Caco-2 (cell line): ENCODE measurements around the gene PRKAR1B. TPM values are rescaled to one million over a fixed set of nuclear protein-coding genes. Genes with fewer than 3 reads are reported as not detected.
A peak's percentile ranks its signal among the peaks of the same experiment; 100 is the strongest.

Experiments
- BruUV-seq: library from RNA; stranded (reverse); fragments of 400-500 nt; replicated peaks from 2 replicates; lab custom pipeline; 2021; lab: Mats Ljungman, UMichigan
- CTCF ChIA-PET: fragments of 300-600 bp; sonication (Branson Sonifier 250); formaldehyde crosslinking; loops from one replicate; lab custom pipeline; 2022; ENCODE audit warnings: antibody characterized with exemption; lab: Charles Lee
- POLR2A ChIA-PET: fragments of 300-600 bp; sonication (Branson Sonifier 250); formaldehyde crosslinking; loops from one replicate; lab custom pipeline; 2022; ENCODE audit warnings: antibody characterized with exemption; lab: Charles Lee
- DNase-seq, 2 experiments: peaks; one replicate each; pipeline versions ENCODE4 v3.0.0 to v3.0.0-alpha.2; 2020 to 2022
- H3K27me3 ChIP-seq: replicated peaks from 2 replicates; pipeline ENCODE4 v1.6.0; 2011; ENCODE audit warnings: low read length; ENCODE audit not compliant: control insufficient read depth, insufficient read depth
- H3K36me3 ChIP-seq: 2 replicates; pipeline ENCODE4 v1.5.1; 2011; ENCODE audit warnings: low read length; ENCODE audit not compliant: control insufficient read depth, insufficient read depth
- H3K4me1 ChIP-seq: fragments of 250-450 bp; sonication (Bioruptor Pico); 2 replicates; pipeline ENCODE4 v1.5.1; 2020; ENCODE audit warnings: mild to moderate bottlenecking
- H3K4me3 ChIP-seq: 2 replicates; pipeline ENCODE4 v1.5.1; 2011; ENCODE audit warnings: low read depth, mild to moderate bottlenecking, control low read depth, low read length
- H3K9me3 ChIP-seq: fragments of 250-450 bp; sonication (Bioruptor Pico); 2 replicates; pipeline ENCODE4 v1.5.1; 2020; ENCODE audit warnings: mild to moderate bottlenecking, moderate library complexity
- H3K27ac Mint-ChIP-seq: one replicate; pipeline ENCODE4 v1.8.0; 2022; ENCODE audit warnings: mixed read lengths; ENCODE audit not compliant: unreplicated experiment
- H3K27me3 Mint-ChIP-seq: one replicate; pipeline ENCODE4 v1.8.0; 2022; ENCODE audit warnings: mixed read lengths; ENCODE audit not compliant: insufficient read depth, unreplicated experiment
- H3K36me3 Mint-ChIP-seq: one replicate; pipeline ENCODE4 v1.8.0; 2022; ENCODE audit warnings: mild to moderate bottlenecking, mixed read lengths; ENCODE audit not compliant: insufficient read depth, unreplicated experiment
- H3K4me1 Mint-ChIP-seq: one replicate; pipeline ENCODE4 v1.8.0; 2022; ENCODE audit warnings: low read depth, mixed read lengths; ENCODE audit not compliant: unreplicated experiment
- H3K4me3 Mint-ChIP-seq: one replicate; pipeline ENCODE4 v1.8.0; 2022; ENCODE audit warnings: mild to moderate bottlenecking, moderate library complexity, mixed read lengths; ENCODE audit not compliant: unreplicated experiment
- H3K9me3 Mint-ChIP-seq: one replicate; pipeline ENCODE4 v1.8.0; 2022; ENCODE audit warnings: mixed read lengths; ENCODE audit not compliant: unreplicated experiment
- CTCF ChIP-seq, 2 experiments: fragments of 200-600 bp in 1 of 2; IDR thresholded peaks; 1 replicate in 1 of 2; 2 replicates in 1 of 2; pipeline versions ENCODE4 v1.5.1 to v1.8.0; 2011 to 2022; ENCODE audit warnings: antibody characterized with exemption in 1 of 2, control low read depth in 1 of 2, inconsistent platforms in 1 of 2, low read depth in 1 of 2, low read length in 1 of 2, mild to moderate bottlenecking in 1 of 2, moderate library complexity in 1 of 2; ENCODE audit not compliant: insufficient read depth in 1 of 2, severe bottlenecking in 1 of 2, unreplicated experiment in 1 of 2
- intact Hi-C: fragments of 100-400 bp; cut with micrococcal nuclease; formaldehyde crosslinking; loops from one replicate; pipeline ENCODE4 v1.10.0; 2022; ENCODE audit not compliant: unreplicated experiment
- total RNA-seq: library from RNA; stranded (reverse); gene quantifications from 2 replicates; pipeline ENCODE4 v1.2.3, GENCODE V29; 2022

PRKAR1B gene
- total RNA-seq, 1 experiment from 2014 or later, result 56.6 TPM

- TF ChIP-seq CTCF (IDR thresholded peaks at IDR 0.05; ENCODE audit: insufficient read depth in 1 of 2, low read depth in 1 of 2, low read length in 1 of 2, severe bottlenecking in 1 of 2, unreplicated experiment in 1 of 2), result no peak
- intact Hi-C loops, result no loop called here
- no peak overlapping the region for H3K27ac Mint-ChIP-seq
- 0 out of 2 replicates have a peak, but pooled peaks cover 7% of the 10 kb centered on the region for H3K4me1 ChIP-seq
- no peaks in the 10 kb centered on the region for H3K4me1 Mint-ChIP-seq
- peaks cover 22% of the 10 kb centered on the region for H3K9me3 ChIP-seq
- no peak overlapping the region for H3K4me3 ChIP-seq
- ChIA-PET POLR2A (no interaction called here), CTCF (no interaction called here)
- no peaks in the 10 kb centered on the region for H3K36me3 ChIP-seq
- no peak overlapping the region for H3K4me3 Mint-ChIP-seq
- H3K36me3 Mint-ChIP-seq, result peaks cover 11% of the 10 kb centered on the region
- H3K27me3 Mint-ChIP-seq, result no peaks in the 10 kb centered on the region
- DNase-seq, result peak in 1 of 2 experiments; percentile 31
- peaks cover 15% of the 10 kb centered on the region for H3K9me3 Mint-ChIP-seq
- H3K27me3 ChIP-seq, result no peaks in the 10 kb centered on the region
- BruUV-seq, result no TSS peak
These were observed 105.4 kb downstream of the PRKAR1B start for GRCh38 chr7:621572-622285.

GRCh38 chr7:620885-621284 is 106.2 kb downstream of the PRKAR1B start:
- H3K36me3 Mint-ChIP-seq, result peaks cover 11% of the 10 kb centered on the region
- intact Hi-C loops, result no loop called here
- ChIA-PET CTCF (no interaction called here), POLR2A (no interaction called here)
- no peaks in the 10 kb centered on the region for H3K27me3 ChIP-seq
- H3K27me3 Mint-ChIP-seq, result no peaks in the 10 kb centered on the region
- BruUV-seq, result no TSS peak
- no peaks in the 10 kb centered on the region for H3K36me3 ChIP-seq
- no peak overlapping the region for H3K4me3 ChIP-seq
- no peak overlapping the region for H3K27ac Mint-ChIP-seq
- TF ChIP-seq CTCF (IDR thresholded peaks at IDR 0.05; ENCODE audit: insufficient read depth in 1 of 2, low read depth in 1 of 2, low read length in 1 of 2, severe bottlenecking in 1 of 2, unreplicated experiment in 1 of 2), result no peak
- peaks cover 15% of the 10 kb centered on the region for H3K9me3 Mint-ChIP-seq
- H3K4me1 Mint-ChIP-seq, result no peaks in the 10 kb centered on the region
- peaks cover 22% of the 10 kb centered on the region for H3K9me3 ChIP-seq
- H3K4me1 ChIP-seq, result 0 out of 2 replicates have a peak, but pooled peaks cover 7% of the 10 kb centered on the region
- DNase-seq, result no peak
- H3K4me3 Mint-ChIP-seq, result no peak overlapping the region

GRCh38 chr7:620056-620455 is 107.0 kb downstream of the PRKAR1B start:
- POLR2A ChIA-PET, result interaction anchor here (0.6 kb wide), 1 partner anchor 100 kb away, joined by 4 read pairs; no protein-coding TSS in a partner anchor
- H3K4me1 Mint-ChIP-seq, result no peaks in the 10 kb centered on the region
- H3K36me3 Mint-ChIP-seq, result peaks cover 11% of the 10 kb centered on the region
- no peak for TF ChIP-seq CTCF (IDR thresholded peaks at IDR 0.05; ENCODE audit: insufficient read depth in 1 of 2, low read depth in 1 of 2, low read length in 1 of 2, severe bottlenecking in 1 of 2, unreplicated experiment in 1 of 2)
- no peak overlapping the region for H3K27ac Mint-ChIP-seq
- CTCF ChIA-PET, result no interaction called here
- H3K27me3 Mint-ChIP-seq, result no peaks in the 10 kb centered on the region
- no TSS peak for BruUV-seq
- no peaks in the 10 kb centered on the region for H3K27me3 ChIP-seq
- H3K9me3 ChIP-seq, result peaks cover 22% of the 10 kb centered on the region
- H3K36me3 ChIP-seq, result no peaks in the 10 kb centered on the region
- no peak for DNase-seq
- no peak overlapping the region for H3K4me3 ChIP-seq
- intact Hi-C loops, result no loop called here
- 0 out of 2 replicates have a peak, but pooled peaks cover 7% of the 10 kb centered on the region for H3K4me1 ChIP-seq
- peaks cover 15% of the 10 kb centered on the region for H3K9me3 Mint-ChIP-seq
- no peak overlapping the region for H3K4me3 Mint-ChIP-seq
